ENCODE results near the gene NR2C2. TPM values are rescaled to one million over a fixed set of nuclear protein-coding genes. Genes with fewer than 3 reads are reported as not detected.

Gene NR2C2
- total RNA-seq, 2 donors from 2014 or later, result 43.5 to 79.1 TPM

GRCh38 chr3:14984581-14985113 lies 37.3 kb downstream of the NR2C2 start:
- Histone ChIP-seq H3K27me3 (replicated peaks; ENCODE audit: insufficient read depth) (no peaks in the 10 kb centered on the region), H3K4me3 (no peak overlapping the region), H3K27ac (no peak overlapping the region), H3K4me1 (ENCODE audit: control insufficient read depth in 1 of 2, low read depth in 2 of 2) (no peaks in the 10 kb centered on the region), H3K9me3 (no peaks in the 10 kb centered on the region), H3K36me3 (no peaks in the 10 kb centered on the region)
- no peak for ATAC-seq (ENCODE audit: insufficient number of reproducible peaks, low FRiP score, low read depth)
- TF ChIP-seq CTCF (IDR thresholded peaks at IDR 0.05), result no peak
- DNase-seq (ENCODE audit: low spot score), result no peak

- Histone ChIP-seq H3K4me3 (no peak overlapping the region), H3K4me1 (ENCODE audit: control insufficient read depth in 1 of 2, low read depth in 2 of 2) (peaks cover 3 to 20% of the 10 kb centered on the region in 2 donors), H3K9me3 (no peaks in the 10 kb centered on the region), H3K27ac (no peak overlapping the region), H3K27me3 (replicated peaks; ENCODE audit: insufficient read depth) (no peaks in the 10 kb centered on the region), H3K36me3 (no peaks in the 10 kb centered on the region)
- no peak for TF ChIP-seq CTCF (IDR thresholded peaks at IDR 0.05)
- ATAC-seq (ENCODE audit: insufficient number of reproducible peaks, low FRiP score, low read depth) (no peak), DNase-seq (ENCODE audit: low spot score) (no peak)
Observed at GRCh38 chr3:14988988-14989394, 41.6 kb downstream of the NR2C2 start.

GRCh38 chr3:14989943-14990779 lies 42.8 kb downstream of the NR2C2 start:
- TF ChIP-seq CTCF (IDR thresholded peaks at IDR 0.05), result no peak
- no peak for ATAC-seq (ENCODE audit: insufficient number of reproducible peaks, low FRiP score, low read depth)
- H3K36me3 ChIP-seq, result no peaks in the 10 kb centered on the region
- no peak overlapping the region for H3K4me3 ChIP-seq
- no peaks in the 10 kb centered on the region for H3K9me3 ChIP-seq
- H3K27me3 ChIP-seq (replicated peaks; ENCODE audit: insufficient read depth), result no peaks in the 10 kb centered on the region
- no peak for DNase-seq (ENCODE audit: low spot score)
- H3K27ac ChIP-seq, result no peak overlapping the region
- H3K4me1 ChIP-seq (ENCODE audit: control insufficient read depth in 1 of 2, low read depth in 2 of 2), result peaks cover 3 to 20% of the 10 kb centered on the region in 2 donors

- Histone ChIP-seq H3K4me1 (ENCODE audit: control insufficient read depth in 1 of 2, low read depth in 2 of 2) (peaks cover 3 to 20% of the 10 kb centered on the region in 2 donors), H3K27ac (no peak overlapping the region), H3K4me3 (no peak overlapping the region), H3K36me3 (no peaks in the 10 kb centered on the region), H3K9me3 (no peaks in the 10 kb centered on the region), H3K27me3 (replicated peaks; ENCODE audit: insufficient read depth) (no peaks in the 10 kb centered on the region)
- ATAC-seq (ENCODE audit: insufficient number of reproducible peaks, low FRiP score, low read depth) (no peak), DNase-seq (ENCODE audit: low spot score) (no peak)
- TF ChIP-seq CTCF (IDR thresholded peaks at IDR 0.05), result no peak
Observed at GRCh38 chr3:14990780-14991148, 43.4 kb downstream of the NR2C2 start.

GRCh38 chr3:14991151-14991742 lies 43.9 kb downstream of the NR2C2 start:
- DNase-seq (ENCODE audit: low spot score), result no peak
- TF ChIP-seq CTCF (IDR thresholded peaks at IDR 0.05), result no peak
- H3K4me1 ChIP-seq (ENCODE audit: control insufficient read depth in 1 of 2, low read depth in 2 of 2), result peaks cover 3 to 20% of the 10 kb centered on the region in 2 donors
- no peaks in the 10 kb centered on the region for H3K27me3 ChIP-seq (replicated peaks; ENCODE audit: insufficient read depth)
- no peaks in the 10 kb centered on the region for H3K36me3 ChIP-seq
- H3K27ac ChIP-seq, result no peak overlapping the region
- no peak for ATAC-seq (ENCODE audit: insufficient number of reproducible peaks, low FRiP score, low read depth)
- no peaks in the 10 kb centered on the region for H3K9me3 ChIP-seq
- H3K4me3 ChIP-seq, result no peak overlapping the region
